ENCODE results near the gene PLCB1.

- TF ChIP-seq POLR2AphosphoS5 (IDR thresholded peaks at IDR 0.05) (no peak), CTCF (IDR thresholded peaks at IDR 0.05) (no peak), POLR2A (IDR thresholded peaks at IDR 0.05) (no peak)
These were observed 12.5 kb downstream of the PLCB1 start for GRCh38 chr20:8144282-8145245.

All from breast epithelium (tissue), 3 donors.